GM21786 (cell line): ENCODE results near the gene GRIP1.

Source experiments
- ATAC-seq: cut with Tn5 transposase; IDR thresholded peaks from one replicate; pipeline ENCODE4 v1.9.1; 2021; ENCODE audit not compliant: unreplicated experiment

The GRIP1 gene

DNA sequence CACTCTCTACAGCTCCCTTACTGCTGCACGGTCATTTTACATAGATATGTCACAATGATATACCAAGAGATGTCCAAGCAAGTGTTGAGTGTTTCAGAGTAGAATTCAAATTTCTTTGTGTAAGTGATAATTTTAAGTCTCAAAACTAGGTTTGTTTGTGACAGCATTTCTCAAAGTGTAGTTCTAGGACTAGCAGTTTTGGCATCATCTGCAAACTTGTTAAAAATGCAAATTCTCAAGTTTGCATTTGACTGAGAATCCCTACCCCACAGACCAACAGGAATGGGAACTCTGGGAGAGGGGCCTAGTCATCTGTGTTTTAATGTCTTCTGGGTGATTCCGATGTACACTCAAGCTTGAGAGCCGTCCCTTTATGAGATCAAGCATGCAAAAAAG lies 279.0 kb downstream of the GRIP1 start:
- ATAC-seq, result no peak

DNA sequence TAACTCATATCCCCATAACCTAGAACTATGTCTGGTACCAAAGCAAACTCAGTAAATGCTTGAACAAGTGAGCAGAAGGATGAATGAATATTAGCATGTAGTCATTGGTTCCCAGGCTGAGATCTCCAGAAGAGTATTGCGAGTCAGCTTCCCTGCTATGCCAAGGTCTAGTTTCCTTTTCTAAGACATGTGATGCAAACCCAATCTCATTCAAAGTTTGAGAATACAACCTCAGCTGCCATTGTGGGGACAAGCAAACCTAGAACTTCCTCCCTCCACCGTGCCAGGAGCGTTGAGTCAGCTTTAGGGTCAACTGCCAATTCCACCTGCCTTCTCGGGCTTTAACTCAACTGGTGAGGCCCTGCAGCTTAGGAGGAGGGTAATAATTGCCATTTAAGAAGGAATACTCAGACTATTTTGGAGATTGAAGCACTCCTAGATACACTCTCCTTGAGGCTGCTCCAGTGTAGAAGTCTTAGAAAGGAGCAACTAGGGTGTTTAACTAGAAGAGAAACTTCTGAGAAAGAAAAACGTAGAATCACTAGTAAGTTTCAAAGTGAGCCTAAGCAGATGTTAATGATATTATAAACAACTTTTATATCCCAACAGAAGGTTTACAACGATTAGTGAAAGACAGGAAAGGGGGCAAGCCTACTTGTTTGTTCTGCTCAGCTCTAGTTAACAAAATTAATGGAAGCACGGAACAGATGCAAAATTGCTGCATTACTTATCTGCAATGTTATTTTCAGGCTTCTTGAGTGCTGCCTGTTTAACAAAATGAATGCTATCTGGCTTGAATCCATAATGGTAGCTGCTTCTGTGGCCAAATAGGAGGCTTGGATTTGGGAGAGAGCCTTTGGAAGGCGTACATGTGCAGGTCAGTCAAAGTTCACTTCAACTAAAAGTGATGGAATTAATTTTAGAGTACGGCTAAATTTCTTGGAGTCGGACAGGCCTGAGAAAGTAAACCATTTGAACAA lies 279.7 kb downstream of the GRIP1 start:
- no peak for ATAC-seq

DNA sequence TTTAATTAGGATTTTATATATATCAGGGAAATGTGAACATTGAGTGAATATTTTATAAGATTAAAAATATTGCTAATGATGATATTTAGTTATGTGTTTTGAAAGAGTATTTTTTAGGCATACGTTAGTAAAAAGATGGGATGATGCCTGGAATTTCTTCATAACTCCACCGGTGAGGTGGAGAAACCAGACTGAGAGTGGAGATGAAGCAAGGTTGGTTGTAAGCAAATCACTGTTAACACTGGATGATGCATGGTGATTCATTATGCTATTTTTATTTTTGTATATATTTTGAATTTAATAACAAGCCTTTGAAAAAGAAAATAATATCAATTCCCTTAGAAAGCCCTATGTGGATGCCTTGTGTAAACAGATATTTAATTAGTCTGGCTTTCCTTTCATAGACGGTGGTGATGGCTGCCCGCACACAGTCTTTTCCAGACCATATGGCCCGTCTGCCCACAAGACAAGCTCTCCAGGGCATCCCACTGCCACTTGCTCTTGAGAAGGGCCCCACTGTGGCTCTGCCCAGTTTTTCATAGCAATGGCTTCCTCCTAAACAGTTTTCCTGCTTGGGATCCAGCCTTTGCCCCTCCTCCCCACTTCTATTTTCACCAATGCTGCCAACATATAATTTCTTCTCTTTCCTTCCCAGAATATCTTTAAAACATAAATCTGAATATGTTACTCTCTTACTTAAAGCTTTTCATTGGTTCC lies 281.1 kb downstream of the GRIP1 start:
- no peak for ATAC-seq

DNA sequence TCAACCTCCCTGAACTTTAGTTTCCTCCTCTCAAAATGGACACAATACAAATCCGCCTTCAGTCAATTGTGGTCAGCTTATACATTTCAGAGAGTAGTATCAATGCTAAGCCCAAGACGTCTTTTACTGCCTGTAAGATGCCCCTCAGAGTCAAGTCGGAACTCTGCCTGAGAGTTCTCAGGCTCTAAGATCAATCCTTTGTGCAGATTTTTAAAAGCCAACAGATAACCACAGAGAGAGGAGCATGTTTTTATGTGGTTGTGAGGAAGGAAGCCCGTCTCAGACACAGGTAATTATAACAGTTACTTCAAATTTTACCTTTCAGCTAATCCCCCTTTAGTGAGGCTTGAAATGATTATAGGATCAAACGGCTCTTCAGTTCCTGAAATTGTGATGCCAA lies 285.0 kb downstream of the GRIP1 start:
- no peak for ATAC-seq

DNA sequence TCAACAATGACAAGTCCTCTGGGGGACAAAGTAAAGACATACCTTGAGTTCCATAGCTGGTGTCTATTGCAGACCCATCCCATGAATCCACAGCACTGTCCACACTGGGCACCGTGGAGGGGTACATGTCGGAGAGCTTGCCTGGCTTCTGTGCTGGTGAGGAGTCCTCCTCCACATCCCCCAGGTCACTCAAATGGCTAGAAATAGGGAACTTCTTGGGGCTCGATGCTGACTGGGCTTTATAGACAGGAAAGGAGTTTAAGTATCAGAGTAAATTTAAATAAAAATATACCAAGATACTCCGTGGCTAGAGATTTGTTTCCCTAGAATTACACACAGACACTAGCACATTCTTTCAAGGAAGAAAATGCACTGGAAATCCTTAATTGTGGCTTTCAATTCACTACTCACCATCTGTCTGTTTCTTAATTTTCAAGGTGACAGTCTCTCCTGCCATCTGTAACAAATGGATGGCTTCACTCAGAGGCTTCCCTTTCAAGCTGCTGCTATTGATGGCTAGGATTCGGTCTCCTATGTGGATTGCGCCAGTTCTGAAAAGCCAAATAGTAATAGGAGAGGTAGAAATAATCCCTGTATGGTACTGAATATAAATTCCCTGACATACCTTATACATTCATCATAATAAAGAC lies 286.5 kb downstream of the GRIP1 start:
- no peak for ATAC-seq

DNA sequence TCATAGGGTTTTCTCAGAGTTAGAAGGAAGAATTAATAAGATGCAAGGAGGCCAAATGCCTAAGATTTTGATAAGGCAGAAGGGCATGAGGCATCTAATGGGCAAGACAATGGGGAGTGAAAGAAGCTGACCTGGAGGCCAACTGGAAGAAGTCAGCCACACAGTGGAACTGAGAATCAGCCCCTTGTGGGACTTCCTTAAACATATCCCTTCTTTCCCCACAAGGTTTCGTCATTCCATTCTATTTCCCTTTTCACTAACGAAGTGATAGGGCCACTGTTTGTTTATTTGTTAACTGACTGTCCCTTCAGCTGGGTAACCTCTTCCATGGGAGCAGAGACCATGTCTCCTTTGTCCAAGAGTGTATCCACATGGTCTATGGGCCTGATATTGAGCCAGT lies 290.4 kb downstream of the GRIP1 start:
- ATAC-seq, result no peak

DNA sequence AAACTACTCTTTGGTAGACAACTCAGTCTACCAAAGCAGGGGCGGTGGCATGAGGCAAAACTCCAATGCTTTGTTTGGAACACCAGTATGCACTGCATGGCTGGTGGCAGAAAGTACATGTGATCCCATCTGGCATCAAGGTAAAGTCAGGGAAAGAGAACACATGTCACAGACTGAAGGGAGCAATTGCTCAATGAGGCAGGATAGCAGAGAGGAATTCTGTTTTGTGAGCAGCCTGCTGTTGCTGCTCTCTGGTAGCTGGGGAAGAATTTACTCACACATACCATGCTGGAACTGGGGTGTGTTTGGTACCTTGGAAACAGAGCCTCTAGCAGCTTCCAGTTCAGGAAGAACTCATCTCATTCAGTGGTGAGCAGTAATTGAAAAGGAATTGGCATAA lies 291.8 kb downstream of the GRIP1 start:
- no peak for ATAC-seq

DNA sequence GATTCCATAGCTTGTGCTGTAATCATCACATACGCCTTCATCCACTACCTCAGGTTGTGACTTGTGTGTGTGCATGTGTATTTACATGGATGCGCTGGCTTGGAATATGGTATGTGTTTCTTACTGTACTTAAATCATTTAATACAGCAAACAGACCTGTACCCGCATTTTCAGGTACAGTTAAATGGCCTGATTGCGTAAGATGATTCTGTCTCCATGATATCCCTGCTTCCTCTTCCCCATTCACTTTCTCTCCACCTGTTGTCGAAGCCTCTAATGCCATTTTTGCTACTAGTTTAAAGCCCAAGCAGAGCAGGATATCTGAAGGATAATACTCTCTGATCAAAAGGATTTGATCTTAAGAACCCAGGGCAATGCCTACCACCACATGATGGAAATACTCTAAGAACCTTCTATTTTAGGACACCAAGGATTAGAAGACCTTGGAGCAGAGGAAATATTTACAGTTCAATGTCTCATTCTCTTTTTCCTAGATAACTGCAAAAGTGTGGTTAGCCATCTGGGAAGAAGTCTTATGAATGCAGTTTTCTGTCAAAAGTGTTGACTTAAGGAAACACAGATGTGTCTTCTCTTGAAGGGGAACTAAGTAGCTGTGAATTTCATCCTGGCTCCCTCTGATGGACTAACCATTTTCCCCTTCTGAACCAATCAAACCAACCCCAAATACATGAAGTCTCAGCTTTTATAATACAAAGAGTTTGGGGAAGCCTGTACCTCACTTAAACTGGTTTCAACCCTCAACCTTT lies 297.9 kb downstream of the GRIP1 start:
- no peak for ATAC-seq

DNA sequence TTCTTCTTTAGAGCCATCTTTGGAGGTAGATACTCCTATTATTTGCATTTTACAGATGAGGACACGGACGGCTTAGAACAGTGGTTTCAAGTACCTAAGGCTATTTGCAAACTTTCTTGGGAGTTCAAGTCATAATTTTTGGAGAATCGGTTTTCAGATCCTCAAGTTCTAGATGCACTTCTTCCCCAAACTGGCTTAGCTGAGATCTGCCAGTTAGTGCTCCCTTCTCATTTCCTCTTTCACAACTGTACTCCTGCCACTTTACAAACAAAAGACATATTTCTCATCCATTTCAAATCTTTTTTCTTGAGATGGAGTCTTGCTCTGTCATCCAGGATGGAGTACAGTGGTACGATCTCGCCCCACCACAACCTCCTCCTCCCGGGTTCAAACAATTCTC lies 299.3 kb downstream of the GRIP1 start:
- no peak for ATAC-seq

DNA sequence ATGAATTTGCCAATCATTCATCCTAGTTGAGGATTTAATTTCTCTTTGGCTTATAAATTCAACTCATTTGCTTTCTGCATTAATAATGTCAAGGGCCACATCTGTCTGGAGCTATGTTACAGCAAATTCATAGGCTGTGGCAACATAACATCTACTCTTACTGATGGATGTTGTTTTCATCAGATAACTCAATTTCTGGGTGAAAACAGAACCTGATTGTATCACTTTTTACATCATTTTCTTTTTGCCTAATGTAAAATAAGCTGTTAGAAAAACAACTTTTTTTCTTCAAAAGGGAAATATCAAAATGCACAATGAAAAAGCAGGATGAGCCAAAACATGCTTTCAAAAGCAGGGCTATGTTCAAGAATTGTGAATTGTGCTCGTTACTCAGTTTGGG lies 303.3 kb downstream of the GRIP1 start:
- no peak for ATAC-seq

DNA sequence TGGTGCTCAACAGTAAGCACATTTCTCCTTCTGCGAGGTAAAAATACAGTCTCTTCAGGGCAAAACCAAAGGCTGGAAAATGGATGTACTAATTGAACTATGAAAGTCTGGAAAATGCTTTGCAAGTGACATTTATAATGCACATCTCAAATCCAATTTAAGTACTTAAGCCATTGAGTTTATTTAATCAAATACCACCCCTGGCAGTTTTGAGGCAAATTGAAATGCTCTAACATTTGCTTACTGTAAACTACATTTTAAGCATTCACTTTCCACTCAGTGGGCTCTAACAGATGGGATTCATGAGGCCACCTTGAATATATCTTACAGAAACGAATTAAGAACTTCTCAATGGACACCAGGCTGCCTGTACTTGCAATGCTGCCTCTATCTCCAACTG lies 306.9 kb downstream of the GRIP1 start:
- ATAC-seq, result no peak

DNA sequence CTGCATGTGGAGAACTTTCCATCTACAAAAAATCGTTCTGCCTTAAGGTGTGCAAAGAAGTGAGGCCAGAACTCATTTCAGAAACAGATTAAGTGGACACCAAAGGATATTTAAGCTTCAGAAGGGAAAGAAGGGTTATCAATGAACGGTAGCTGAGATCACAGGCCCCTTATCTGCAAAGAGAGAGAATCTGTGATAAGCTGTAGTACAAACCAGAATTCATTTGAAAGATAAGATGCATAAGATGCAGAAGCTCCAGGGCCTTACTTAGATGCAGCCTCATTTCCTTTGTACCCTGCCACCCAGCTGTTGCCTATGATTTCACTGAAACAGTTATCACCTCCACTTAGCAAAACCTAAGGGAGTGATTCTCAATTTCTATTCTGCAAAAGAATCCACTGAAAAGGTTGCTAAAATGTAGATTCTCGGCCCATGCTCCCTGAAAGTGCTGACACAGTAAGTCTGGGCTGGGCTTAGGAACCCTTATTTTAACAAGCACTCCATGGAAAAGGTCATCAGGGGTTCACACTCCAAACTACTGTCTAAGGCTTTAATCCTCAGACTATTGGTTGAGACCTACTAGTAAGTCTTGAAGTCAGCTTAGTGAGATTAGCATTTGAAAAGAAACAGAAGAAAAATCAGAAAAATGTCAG lies 311.7 kb downstream of the GRIP1 start:
- ATAC-seq, result no peak

DNA sequence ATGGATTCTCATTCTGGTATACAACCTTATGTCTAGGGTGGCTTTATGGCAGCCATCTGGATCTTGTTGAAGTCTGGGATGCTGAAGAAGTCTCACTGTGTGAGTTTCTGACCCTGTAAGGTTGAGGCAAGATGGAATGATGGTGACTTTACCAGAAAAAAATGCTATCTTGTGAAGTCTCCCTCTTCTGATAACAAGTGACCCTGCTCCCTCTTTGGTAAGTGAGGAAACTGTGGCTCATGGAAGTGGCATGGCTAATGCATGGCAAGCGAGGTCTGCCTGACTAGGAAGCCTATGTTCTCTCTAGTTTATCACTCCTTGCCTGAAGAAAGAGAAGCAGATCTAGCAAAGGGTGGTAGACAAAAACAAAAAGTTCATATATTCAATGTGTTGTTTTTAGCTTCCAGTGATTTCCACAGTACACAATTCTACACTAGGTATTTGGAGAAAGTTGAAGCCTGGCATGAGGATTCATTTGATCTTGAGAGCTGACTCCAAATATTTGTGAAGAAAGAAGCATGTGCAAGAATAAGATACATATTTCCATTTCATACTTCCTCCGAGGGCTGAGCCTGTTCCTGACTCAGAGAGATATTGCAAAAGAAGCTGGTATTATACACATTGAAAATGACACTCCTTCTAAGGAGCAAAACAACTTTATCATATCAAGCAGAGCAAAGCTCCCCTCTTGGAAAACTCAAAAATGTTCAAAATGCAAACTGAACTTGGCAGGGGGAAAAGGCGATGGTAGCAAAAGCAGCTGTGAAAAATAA lies 313.0 kb downstream of the GRIP1 start:
- ATAC-seq, result no peak

DNA sequence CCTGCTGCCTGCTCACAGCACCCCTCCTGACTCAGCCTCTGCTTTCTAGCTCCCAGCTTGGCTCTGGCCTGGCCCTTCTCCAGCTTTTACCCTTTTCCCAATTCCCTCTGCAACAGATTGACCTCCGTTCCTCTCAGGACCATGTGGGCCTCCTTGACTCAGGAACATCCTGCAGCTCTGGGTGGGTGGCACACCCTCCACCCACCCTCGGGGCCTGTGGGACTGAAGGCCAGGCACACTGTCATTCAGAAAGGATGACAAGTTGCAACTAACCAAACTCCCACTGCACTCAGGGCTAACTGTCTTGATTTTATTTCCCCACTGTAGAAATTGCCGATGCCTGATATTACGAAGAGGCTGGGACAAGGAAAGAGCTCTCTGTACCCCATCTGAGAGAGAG lies 317.2 kb downstream of the GRIP1 start:
- no peak for ATAC-seq

DNA sequence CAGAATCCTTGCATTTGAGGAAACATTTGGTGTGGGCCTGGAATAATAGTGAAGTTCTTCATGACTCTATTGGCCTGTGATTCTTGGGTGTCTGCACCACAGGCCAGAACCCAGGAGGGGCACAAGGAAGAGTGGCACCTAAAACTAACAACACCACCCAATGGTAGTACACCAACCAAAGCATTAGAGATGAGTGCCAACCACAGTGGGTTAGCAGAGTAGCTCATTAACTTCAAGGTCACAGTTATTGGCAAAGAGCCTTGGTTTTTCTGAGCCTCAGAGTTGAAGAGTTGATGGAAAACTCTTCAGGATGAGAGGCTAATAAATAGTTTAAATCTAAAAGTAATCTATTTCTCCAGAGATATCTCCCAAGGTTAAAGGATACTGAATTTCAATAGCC lies 319.6 kb downstream of the GRIP1 start:
- no peak for ATAC-seq

DNA sequence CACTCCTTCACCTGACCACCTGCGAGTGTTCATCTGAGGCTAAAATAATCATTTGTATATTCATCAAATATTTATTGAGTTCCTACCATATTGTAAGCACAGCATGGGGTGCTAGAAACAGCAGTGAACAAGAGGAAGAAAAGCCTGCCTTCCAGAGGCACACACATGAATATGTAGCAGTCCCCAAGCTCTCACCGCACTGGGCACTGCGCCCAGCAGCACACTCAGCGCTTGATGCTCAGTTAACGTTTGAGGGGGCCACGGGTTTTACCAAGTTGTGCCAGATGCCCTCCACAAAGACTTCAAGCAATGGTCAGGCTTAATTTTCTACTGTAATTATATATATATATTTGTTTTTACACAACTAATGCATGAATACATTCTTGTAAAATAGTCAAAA lies 324.6 kb downstream of the GRIP1 start:
- no peak for ATAC-seq

DNA sequence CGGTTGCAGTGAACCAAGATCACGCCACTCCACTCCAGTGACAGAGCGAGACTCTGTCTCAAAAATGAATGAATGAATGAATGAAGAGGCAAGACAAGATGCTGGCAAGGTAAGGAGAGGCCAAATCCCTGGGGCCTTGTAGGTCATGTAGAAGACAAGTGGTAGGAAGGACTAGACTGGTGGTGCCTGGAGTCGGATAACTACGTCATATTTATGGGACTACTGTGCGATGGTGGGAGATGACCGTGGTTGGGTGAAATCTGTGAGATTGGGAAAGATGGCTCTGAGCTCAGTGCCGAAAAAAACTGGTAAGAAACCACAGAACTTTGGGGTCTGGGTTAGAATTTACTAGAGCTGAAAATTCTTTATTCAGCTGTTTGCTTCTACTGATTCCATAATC lies 326.0 kb downstream of the GRIP1 start:
- no peak for ATAC-seq

DNA sequence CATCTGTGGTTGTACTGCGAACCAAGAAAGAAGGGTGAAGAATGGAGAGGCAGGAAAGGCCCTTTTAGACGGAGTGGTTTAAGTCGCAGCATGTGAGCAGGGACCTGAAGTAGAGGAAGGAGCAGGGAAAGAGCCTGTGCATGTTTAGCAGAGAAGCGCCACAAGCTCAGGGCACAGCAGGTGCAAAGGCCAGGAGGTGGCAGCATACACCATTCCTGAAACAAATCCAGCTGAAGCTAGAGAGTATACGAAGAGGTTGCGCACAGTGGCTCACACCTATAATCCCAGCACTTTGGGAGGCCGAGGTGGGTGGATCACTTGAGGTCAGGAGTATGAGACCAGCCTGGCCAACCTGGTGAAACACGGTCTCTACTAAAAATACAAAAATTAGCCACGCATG lies 326.7 kb downstream of the GRIP1 start:
- ATAC-seq, result no peak

DNA sequence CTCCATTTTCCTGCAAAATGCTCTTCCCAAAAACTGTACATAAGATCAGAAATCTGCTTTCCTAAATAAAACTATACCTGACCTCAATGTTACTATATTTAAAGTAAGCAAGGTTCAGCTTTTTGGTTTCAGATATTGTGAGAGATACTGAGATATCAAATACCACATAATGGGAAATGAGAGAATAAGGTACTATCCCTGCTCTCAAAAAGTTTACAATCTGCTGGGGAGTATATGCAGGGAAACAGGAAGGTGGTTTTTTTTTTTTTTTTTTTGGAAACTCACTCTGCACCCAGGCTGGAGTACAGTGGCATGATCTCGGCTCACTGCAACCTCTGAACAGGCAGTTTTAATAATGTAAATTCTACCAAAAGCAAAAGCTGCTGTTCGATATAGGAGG lies 327.6 kb downstream of the GRIP1 start:
- ATAC-seq, result no peak

DNA sequence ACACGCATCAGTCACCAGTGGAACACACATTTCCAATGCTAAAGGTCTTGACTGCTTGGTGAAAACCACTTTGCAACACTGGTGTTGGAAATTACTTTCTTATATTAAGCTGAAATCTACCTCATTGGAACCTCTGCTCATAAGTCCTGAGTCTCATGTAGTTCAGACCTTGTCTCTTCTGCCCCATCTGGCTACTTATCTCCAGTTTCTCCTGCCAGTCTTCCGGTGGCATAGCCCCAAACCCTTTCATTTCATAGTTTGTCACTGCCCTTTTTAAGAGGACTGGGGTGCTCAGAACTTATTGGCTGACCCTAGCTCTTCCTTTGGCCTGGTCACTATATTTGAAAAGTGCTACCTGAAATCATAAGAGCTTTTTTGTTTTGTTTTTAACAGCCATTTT lies 332.9 kb downstream of the GRIP1 start:
- ATAC-seq, result no peak
